Tongue (tissue), 1 donor: ENCODE measurements around the gene TBX20. TPM values are rescaled to one million over a fixed set of nuclear protein-coding genes. Genes with fewer than 3 reads are reported as not detected.

Experiments
- total RNA-seq: library from RNA; depleted of rRNA; stranded (reverse); fragments of >200 nt; gene quantifications from one replicate; pipeline ENCODE4 v1.2.3, GENCODE V29; 2014

TBX20 gene
- total RNA-seq, 1 donor from 2014 or later = not detected

Other genes with a start within 250 kb of the TBX20 start
- gene DPY19L1, start 216.6 kb downstream of the TBX20 start, total RNA-seq = 26.6 TPM